Stimulated activated CD4-positive, alpha-beta T cell treated with anti-CD3 and anti-CD28 coated beads, Interleukin-15, amount 100 ng/mL, for 1 hour (primary cell): ENCODE results near the gene ACHE.

Experiments used
- DNase-seq, 2 donors: peaks; one replicate each; pipeline ENCODE4 v3.0.0-alpha.2; 2020; ENCODE audit warnings: low read depth in 1 of 2, low spot score in 1 of 2

The ACHE gene

GRCh38 chr7:100897772-100898454, 2.2 kb upstream of the ACHE start:
- DNase-seq = no peak

- DNase-seq = peak in 1 of 2 donors; percentile 68
Measured at GRCh38 chr7:100896732-100897608, 1.3 kb upstream of the ACHE start.

- DNase-seq = no peak
Measured at GRCh38 chr7:100895956-100896731, 456 bp upstream of the ACHE start.

GRCh38 chr7:100894860-100895700, 608 bp downstream of the ACHE start:
- DNase-seq = peak in 1 of 2 donors; percentile 53

- DNase-seq = no peak
Measured at GRCh38 chr7:100893910-100894721, 1.6 kb downstream of the ACHE start.

- DNase-seq = no peak
Measured at GRCh38 chr7:100893318-100893895, 2.3 kb downstream of the ACHE start.

- DNase-seq = no peak
Measured at GRCh38 chr7:100892364-100893317, 3.0 kb downstream of the ACHE start.

- no peak for DNase-seq
Measured at GRCh38 chr7:100891568-100892247, 4.0 kb downstream of the ACHE start.

GRCh38 chr7:100890653-100891567, 4.8 kb downstream of the ACHE start:
- DNase-seq = no peak

GRCh38 chr7:100888988-100889750, 6.5 kb downstream of the ACHE start, which contains the start of gene UFSP1:
UFSP1 (minus strand) TSS chr7:100889715; CDS start chr7:100889271, 444 bp downstream.
- no peak for DNase-seq

- no peak for DNase-seq
Measured at GRCh38 chr7:100888291-100888987, 7.2 kb downstream of the ACHE start.

GRCh38 chr7:100887516-100888290, 8.0 kb downstream of the ACHE start:
- DNase-seq = no peak

- no peak for DNase-seq
Measured at GRCh38 chr7:100886936-100887515, 8.7 kb downstream of the ACHE start.
